Hematopoietic multipotent progenitor cell (in vitro differentiated cells): ENCODE measurements around the gene MAVS. TPM values are rescaled to one million over a fixed set of nuclear protein-coding genes. Genes with fewer than 3 reads are reported as not detected.
A peak's percentile ranks its signal among the peaks of the same experiment; 100 is the strongest.
"Not testable (repeated sequence)": the region's sequence is repeated elsewhere in the genome, so short reads cannot be mapped to it uniquely, and the experiment has no call there.

Source experiments
- DNase-seq, 3 donors: peaks; one replicate each; pipeline ENCODE4 v3.0.0-alpha.2; 2011 to 2015; ENCODE audit warnings: low read depth in 2 of 3, low spot score in 2 of 3
- total RNA-seq: library from RNA; depleted of rRNA; stranded (reverse); fragments of >200 nt; gene quantifications from one replicate; pipeline ENCODE4 v1.2.3, GENCODE V29; 2012

Gene MAVS
- total RNA-seq, 1 donor = 21.0 TPM

DNA sequence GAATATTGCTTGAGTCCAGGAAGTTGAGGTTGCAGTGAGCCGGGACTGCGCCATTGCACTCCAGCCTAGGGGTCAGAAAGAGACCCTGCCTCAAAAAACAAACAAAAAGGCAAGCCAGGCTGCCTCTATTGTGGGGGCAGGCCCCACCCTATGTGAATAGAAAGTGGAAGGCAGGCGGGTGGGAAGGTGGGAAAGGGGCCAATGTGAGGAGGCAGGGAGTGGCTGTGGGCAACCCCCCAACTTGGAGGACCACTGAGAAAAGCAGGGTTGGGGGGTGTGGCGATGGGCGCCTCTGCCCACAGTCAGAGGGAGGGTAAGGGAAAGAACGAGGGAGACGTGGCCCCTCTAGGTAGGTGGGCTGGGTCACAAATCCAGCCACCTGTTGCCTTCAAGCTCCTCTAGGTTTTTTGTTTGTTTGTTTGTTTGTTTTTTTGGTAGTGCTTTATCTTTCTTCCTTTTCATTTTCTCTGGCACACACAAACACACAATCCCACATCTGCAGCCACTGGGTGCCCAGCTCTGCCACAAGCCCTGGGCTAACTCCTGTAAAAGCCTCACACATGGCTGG, 31.6 kb upstream of the MAVS start:
- no peak for DNase-seq

GRCh38 chr20:3815703-3816315, 30.8 kb upstream of the MAVS start:
- DNase-seq = no peak

- peak in 2 of 3 donors; percentile 35 to 45 for DNase-seq
These were observed 28.2 kb upstream of the MAVS start for GRCh38 chr20:3818155-3819151.

DNA sequence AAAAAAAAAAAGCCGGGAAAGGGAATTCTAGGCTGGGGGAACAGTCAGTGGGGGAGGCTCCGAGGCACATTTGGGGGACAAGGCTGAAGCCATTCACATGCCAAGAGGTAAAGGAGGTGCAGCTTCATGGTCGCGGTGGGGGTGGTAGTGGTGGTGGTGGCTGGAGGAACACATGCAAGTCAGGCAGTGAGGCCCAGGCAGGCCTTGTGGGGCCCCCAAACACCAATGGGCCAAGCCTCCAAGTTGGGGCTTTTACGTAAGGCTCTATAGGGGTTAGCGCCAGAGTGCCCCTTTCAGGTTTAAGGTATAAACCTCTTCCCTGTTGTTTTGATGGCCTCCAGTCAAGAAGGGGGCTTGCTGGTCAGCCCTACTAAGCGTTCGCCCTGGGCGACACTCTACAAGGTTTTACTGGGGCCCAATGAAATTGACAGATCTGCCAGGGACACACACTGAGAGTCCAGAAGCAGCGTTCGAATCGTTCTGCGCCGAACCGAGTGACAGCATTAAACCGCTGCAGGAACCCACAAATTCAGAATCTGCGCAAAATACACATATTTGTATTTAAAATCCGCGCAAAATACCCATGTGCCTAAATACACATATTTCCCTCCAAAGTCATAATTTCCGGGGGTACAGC, 27.1 kb upstream of the MAVS start:
- peak in 1 of 3 donors; percentile 23 for DNase-seq

DNA sequence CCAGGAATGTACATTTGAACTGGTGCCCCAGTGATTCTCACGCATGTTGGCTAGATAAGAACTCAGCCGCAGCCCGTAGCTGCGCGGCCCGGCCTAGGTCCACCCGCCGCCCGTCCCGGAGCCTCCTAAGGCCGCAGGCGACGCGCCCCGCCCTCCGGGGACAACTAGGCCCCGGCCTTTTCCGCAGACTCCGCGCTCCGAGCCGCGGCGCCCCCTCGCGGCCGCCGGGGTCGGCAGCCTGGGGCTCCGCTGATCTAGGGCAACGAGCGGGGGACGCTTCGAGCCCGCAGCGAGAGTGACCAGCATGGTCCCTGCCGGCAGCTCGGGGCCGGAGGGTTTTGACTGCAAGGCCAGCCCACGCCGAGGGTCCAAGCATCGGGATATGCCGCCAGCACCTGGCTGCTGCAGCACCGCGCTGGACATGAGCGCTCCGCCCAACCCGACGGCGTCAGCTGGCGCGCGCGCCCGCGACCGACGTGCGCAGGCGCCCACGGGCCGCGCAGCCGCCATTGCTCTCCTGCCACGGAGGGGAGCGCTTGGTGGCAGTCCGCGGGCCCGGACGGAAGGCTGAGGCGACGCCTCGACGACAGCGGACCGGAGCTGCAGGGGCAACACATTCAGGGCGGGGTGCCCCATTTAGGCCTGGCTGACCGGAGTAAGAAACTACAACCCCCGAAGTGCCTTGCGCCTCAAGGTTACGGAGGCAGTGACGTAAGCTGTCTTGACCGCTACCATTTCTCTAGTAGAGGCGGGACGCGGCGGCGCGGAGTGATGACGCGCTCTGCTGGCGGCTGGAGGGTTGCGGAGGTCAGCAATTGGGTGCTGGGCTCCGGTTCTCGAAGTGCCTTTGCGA, 26.4 kb upstream of the MAVS start, which contains the start of gene AP5S1:
Gene AP5S1, plus strand, starts transcription at position 500 of the 853 bp plus-strand sequence. CDS start 1,571 bp downstream, outside the sequence.
- peak; percentile 90 to 95 (median 95) for DNase-seq

- peak in 1 of 3 donors; percentile 11 for DNase-seq
These were observed 25.5 kb upstream of the MAVS start for GRCh38 chr20:3820901-3821727.

DNA sequence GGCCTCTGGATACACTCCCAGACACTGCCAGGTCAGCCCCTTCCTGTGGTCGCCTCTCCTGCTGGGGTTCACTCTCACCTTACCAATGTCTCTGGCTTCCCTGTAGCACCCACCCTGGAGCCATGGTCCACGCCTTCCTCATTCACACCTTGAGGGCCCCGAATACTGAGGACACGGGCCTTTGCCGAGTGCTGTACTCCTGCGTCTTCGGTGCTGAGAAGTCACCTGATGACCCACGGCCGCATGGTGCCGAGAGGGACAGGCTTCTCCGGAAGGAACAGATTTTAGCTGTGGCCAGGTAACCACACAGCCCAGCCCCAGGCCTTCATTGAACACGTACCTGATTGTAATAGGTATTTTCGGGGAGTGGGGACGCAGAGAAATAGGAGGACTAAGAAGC, 24.6 kb upstream of the MAVS start:
- DNase-seq = no peak

- DNase-seq = no peak
These were observed 22.8 kb upstream of the MAVS start for GRCh38 chr20:3823881-3824280.

GRCh38 chr20:3825526-3825925, 21.1 kb upstream of the MAVS start:
- no peak for DNase-seq

DNA sequence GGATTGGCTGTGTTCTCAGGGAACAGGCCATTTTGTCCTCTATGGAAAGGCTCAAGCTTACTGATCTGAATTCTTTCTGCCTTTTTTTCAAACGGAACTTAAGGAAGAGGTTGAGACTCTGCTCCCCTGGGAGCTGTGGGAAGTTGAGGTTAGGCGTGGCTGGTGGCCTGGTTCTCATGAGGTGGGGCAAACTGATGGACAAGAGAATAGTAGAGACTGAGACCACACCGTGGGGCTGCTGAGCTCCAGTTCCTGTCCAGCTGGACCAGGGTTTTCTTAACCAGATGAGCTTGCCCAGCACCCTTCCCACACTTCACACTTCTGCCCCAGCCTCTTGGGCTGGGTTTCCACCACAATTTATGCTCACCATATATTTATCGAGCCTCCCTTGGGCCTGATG, 20.2 kb upstream of the MAVS start:
- DNase-seq = no peak

- DNase-seq = no peak
These were observed 17.8 kb upstream of the MAVS start for GRCh38 chr20:3828798-3829197.

DNA sequence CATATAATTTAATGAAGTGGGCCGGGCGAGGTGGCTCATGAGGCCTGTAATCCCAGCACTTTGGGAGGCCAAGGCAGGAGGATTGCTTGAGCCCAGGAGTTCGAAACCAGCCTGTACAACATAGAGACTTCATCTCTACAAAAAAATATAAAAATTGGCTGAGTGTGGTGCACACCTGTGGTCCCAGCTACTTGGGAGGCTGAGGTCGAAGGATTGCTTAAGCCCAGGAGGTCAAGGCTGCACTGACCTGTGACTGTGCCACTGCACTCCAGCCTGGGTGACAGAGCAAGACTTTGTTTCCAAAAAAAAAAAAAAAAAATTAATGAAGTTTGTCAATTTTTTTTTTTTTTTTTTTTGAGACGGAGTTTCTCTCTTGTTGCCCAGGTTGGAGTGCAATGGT, 16.7 kb upstream of the MAVS start:
- DNase-seq = not testable (repeated sequence)

DNA sequence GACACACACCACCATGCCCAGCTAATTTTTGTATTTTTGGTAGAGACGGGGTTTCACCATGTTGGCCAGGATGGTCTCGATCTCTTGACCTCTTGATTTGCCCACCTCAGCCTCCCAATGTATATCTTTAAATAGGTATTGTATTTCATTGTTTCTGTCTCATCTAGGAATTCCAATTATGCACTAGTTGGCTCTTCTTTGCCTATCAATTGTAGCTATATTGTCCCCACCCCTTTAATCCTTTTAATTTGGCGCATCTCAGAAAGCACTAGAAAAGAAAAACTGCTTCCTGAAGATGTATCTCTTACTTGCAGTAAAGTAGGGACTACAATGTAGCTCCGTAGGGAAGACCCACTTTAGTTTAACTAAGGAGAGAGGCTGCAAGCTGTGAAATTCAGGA, 10.5 kb upstream of the MAVS start:
- no peak for DNase-seq

- peak in 2 of 3 donors; percentile 72 to 92 for DNase-seq
These were observed 7.3 kb upstream of the MAVS start for GRCh38 chr20:3839328-3839727.

DNA sequence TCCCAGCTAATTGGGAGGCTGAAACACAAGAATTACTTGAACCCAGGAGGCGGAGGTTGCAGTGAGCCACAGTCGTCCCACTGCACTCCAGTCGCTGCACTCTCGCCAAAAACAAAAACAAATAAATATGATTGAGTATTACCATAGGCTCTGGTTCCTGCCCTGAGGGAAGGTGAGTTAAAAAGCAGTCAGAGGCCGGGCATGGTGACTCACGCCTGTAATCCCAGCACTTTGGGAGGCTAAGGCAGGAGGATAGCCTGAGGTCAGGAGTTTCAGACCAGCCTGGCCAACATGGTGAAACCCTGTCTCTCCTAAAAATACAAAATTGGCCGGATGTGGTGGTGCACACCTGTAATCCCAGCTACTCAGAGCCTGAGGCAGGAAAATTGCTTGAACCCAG, 6.4 kb upstream of the MAVS start:
- not testable (repeated sequence) for DNase-seq

DNA sequence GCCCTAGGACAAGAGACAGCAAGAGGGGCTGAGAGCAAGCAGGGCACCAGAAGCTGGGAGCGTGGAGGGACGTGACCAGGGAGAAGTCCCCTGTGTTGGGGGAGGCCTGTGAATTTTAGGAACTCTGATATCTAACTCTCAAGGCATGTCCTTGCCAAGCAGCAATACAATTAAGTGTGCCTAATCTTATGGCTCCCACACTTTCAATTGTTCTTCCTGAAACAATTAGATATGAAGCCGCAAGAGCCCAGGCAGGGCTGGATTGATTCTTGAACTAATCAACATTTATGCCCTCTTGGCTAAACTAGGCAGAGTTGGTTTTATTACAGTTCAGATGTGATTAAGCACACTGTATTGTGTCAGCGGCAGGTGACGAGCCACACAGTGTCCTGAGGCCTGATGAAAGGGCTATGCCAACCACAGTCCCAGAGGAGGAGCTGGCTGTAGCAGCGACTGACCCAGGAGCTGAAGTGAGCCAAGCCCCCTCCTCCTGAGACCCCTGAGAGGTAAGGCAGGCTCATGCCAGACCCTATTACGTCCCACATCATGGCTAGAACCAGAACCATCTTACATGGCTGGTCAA, 4.2 kb upstream of the MAVS start:
- DNase-seq = peak in 2 of 3 donors; percentile 49 to 69

DNA sequence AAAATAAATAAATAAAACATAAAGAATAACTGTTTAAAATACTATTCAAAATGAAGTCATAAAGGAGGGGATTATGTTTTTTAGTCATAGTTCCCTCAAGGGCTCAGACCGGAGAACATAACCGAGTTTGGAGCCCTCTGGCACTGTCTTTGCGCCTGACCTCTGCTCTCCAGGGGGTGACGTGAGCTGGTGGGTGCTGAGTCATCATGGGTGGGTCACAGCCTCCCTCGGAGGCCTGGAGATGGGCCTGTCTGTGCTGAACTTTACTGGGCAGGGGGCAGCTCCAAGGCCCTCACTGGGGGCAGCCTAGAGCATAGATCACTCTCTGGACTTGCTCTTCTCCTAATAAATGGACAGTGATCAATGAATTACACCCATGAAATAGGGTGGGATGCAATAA, 3.1 kb upstream of the MAVS start:
- DNase-seq = peak in 2 of 3 donors; percentile 31 to 42

GRCh38 chr20:3843990-3844619, 2.5 kb upstream of the MAVS start:
- DNase-seq = not testable (repeated sequence)
